Right hindlimb (tissue), 1 donor: Measurements from ENCODE around the gene FBLN1.
A peak's percentile ranks its signal among the peaks of the same experiment; 100 is the strongest.

Experiments used
- DNase-seq: peaks from one replicate; pipeline ENCODE4 v3.0.0-alpha.2; 2018

The FBLN1 gene

GRCh38 chr22:45572444-45572843 lies 69.8 kb downstream of the FBLN1 start:
- no peak for DNase-seq

- no peak for DNase-seq
These were observed 71.5 kb downstream of the FBLN1 start for GRCh38 chr22:45574069-45574703.

- no peak for DNase-seq
These were observed 72.5 kb downstream of the FBLN1 start for GRCh38 chr22:45575173-45575572.

GRCh38 chr22:45575607-45576272 lies 73.1 kb downstream of the FBLN1 start:
- DNase-seq, result no peak

GRCh38 chr22:45576273-45576625 lies 73.6 kb downstream of the FBLN1 start:
- DNase-seq, result no peak

- no peak for DNase-seq
These were observed 74.2 kb downstream of the FBLN1 start for GRCh38 chr22:45576730-45577464.

- peak; percentile 83 for DNase-seq
These were observed 75.3 kb downstream of the FBLN1 start for GRCh38 chr22:45577746-45578523.

GRCh38 chr22:45578524-45579147 lies 76.0 kb downstream of the FBLN1 start:
- DNase-seq, result no peak

GRCh38 chr22:45579306-45579705 lies 76.6 kb downstream of the FBLN1 start:
- DNase-seq, result no peak

GRCh38 chr22:45579806-45580725 lies 77.4 kb downstream of the FBLN1 start:
- no peak for DNase-seq

- DNase-seq, result no peak
These were observed 78.2 kb downstream of the FBLN1 start for GRCh38 chr22:45580726-45581381.

GRCh38 chr22:45581549-45582080 lies 78.9 kb downstream of the FBLN1 start:
- DNase-seq, result no peak

- DNase-seq, result no peak
These were observed 79.7 kb downstream of the FBLN1 start for GRCh38 chr22:45582236-45582954.

- DNase-seq, result no peak
These were observed 80.3 kb downstream of the FBLN1 start for GRCh38 chr22:45582955-45583320.

- DNase-seq, result no peak
These were observed 80.8 kb downstream of the FBLN1 start for GRCh38 chr22:45583504-45583903.

GRCh38 chr22:45584121-45584570 lies 81.5 kb downstream of the FBLN1 start:
- no peak for DNase-seq

GRCh38 chr22:45584621-45585436 lies 82.1 kb downstream of the FBLN1 start:
- DNase-seq, result no peak

- no peak for DNase-seq
These were observed 82.7 kb downstream of the FBLN1 start for GRCh38 chr22:45585437-45585755.

GRCh38 chr22:45585946-45586540 lies 83.4 kb downstream of the FBLN1 start:
- DNase-seq, result no peak
